ENCODE data around the gene A1CF. TPM values are rescaled to one million over a fixed set of nuclear protein-coding genes. Genes with fewer than 3 reads are reported as not detected.
"Not testable (repeated sequence)": the region's sequence is repeated elsewhere in the genome, so short reads cannot be mapped to it uniquely, and the experiment has no call there.

A1CF gene
- total RNA-seq, 6 experiments from 2014 or later, result 101 to 261 (median 171) TPM

DNA sequence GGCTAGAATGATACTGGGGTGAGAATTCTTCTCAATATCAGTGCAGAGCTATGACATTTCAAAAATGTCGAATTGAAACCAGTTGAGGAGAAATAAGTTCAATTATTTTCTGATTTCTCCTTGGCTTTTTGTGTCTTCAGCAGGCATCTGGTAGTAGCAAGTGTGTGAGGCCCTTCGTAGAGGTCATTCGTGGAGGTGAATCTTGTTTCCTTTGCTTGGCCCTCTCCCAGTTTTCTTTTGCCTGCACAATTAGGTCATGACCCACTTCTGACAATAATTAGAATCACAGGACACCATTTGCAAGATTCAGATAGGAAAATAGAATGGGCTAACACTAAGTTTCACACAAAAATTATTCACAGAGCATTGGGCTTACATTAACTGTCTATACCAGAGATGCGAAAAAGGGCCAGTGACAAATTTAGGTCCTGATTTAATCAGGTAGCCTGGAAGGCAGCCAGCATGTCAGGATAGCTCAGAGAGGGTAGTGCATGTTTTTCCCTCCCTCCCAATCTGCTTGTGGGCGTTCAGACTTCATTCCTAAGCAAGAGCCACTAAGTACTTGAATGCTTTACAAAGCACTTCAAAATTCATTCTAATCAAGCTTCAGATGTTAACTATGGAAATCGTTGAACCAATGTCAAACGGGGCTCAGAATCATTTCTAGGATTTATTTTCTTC, 24.0 kb upstream of the A1CF start:
- no peak for TF ChIP-seq POLR2A (IDR thresholded peaks at IDR 0.05)
- TF ChIP-seq, protein P1, sequence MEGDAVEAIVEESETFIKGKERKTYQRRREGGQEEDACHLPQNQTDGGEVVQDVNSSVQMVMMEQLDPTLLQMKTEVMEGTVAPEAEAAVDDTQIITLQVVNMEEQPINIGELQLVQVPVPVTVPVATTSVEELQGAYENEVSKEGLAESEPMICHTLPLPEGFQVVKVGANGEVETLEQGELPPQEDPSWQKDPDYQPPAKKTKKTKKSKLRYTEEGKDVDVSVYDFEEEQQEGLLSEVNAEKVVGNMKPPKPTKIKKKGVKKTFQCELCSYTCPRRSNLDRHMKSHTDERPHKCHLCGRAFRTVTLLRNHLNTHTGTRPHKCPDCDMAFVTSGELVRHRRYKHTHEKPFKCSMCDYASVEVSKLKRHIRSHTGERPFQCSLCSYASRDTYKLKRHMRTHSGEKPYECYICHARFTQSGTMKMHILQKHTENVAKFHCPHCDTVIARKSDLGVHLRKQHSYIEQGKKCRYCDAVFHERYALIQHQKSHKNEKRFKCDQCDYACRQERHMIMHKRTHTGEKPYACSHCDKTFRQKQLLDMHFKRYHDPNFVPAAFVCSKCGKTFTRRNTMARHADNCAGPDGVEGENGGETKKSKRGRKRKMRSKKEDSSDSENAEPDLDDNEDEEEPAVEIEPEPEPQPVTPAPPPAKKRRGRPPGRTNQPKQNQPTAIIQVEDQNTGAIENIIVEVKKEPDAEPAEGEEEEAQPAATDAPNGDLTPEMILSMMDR (IDR thresholded peaks at IDR 0.05), result no peak
- WGBS (ENCODE audit: insufficient coverage, low coverage, low lambda C conversion rate, missing lambda C conversion rate), result 78% methylated on average over 7 of the region's 7 CpGs

DNA sequence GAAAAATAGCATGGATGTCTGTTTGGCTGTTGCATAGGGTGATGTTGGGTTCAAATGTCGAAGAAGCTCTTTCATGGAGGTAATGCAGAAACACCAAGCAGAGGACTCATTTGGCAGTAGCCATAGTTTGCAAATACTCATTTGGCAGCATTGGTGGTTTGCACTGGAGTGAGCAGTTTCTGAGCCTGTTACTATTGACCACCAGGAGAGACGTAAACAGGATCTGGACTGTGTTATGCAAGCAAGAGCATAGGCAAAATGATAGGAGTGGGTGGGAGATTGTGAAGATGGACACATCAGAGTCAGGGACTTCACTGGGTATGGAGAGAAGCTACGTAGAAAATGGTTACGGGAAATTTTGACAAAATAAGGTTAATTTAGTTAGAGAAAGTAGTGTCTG, 22.9 kb upstream of the A1CF start:
- DNase-seq, result no peak
- TF ChIP-seq POLR2A (IDR thresholded peaks at IDR 0.05), result no peak
- TF ChIP-seq, protein P1 (IDR thresholded peaks at IDR 0.05), result no peak
- no peak overlapping the region for H3K4me3 ChIP-seq
- H3K9me3 ChIP-seq, result no peaks in the 10 kb centered on the region
- ATAC-seq, result peak in 3 of 4 donors; percentile 37 to 65 (median 55)
- no peak overlapping the region for H3K27ac ChIP-seq
- intact Hi-C loops (cut with DNase I), result no loop called here
- H3K4me1 ChIP-seq, result no peaks in the 10 kb centered on the region
- no peaks in the 10 kb centered on the region for H3K36me3 ChIP-seq
- no peaks in the 10 kb centered on the region for H3K27me3 ChIP-seq
- 66% methylated on average over 3 of the region's 4 CpGs for WGBS (ENCODE audit: insufficient coverage, low coverage, low lambda C conversion rate, missing lambda C conversion rate)

More for the DNA sequence above, 24.0 kb upstream of the A1CF start:
- intact Hi-C loops (cut with DNase I), result no loop called here
- ATAC-seq (no peak), DNase-seq (no peak)
- Histone ChIP-seq H3K4me1 (no peaks in the 10 kb centered on the region), H3K9me3 (no peaks in the 10 kb centered on the region), H3K36me3 (no peaks in the 10 kb centered on the region), H3K27me3 (no peaks in the 10 kb centered on the region), H3K4me3 (no peak overlapping the region), H3K27ac (no peak overlapping the region)

DNA sequence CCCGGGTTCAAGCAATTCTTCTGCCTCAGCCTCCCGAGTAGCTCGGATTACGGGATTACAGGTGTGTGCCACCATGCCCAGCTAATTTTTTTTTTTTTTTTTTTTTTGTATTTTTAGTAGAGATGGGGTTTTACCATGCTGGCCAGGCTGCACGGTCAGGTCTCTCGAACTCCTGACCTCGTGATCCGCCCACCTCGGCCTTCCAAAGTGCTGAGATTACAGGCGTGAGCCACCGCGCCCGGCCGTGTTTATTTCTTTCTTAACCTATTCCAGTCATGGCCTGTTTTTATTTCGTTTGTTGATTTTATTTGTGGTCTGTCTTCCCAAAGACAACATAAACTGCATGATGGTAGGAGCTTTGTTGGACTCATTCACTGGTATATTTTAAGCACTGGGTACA, 20.4 kb upstream of the A1CF start:
- DNase-seq; H3K9me3 ChIP-seq; H3K36me3 ChIP-seq; H3K4me1 ChIP-seq; intact Hi-C loops (cut with DNase I); H3K4me3 ChIP-seq; ATAC-seq; H3K27ac ChIP-seq; H3K27me3 ChIP-seq: not testable (repeated sequence)
- 86% methylated on average over 6 of the region's 15 CpGs for WGBS (ENCODE audit: insufficient coverage, low coverage, low lambda C conversion rate, missing lambda C conversion rate)

DNA sequence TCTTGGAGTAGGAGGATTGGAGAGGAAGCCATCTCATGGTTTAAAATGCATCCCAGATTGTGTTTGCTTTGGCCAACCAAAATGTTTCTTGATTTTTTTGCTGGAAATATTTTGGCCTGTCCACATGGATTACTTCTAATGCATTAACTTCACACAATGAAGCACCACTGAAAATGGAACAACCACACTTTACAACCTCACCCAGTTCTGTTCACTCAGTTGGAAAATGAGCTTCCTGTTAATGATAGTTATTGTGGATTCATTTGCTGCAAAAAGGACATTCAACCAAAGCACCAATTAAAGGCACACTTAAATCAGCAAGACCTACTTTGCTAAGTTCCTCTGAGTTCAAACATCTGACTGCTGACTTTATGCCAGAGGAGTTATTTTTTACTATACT, 11.3 kb upstream of the A1CF start:
- H3K4me3 ChIP-seq, result no peak overlapping the region
- ATAC-seq (no peak), DNase-seq (no peak)
- no peaks in the 10 kb centered on the region for H3K36me3 ChIP-seq
- no peak overlapping the region for H3K27ac ChIP-seq
- H3K9me3 ChIP-seq, result no peaks in the 10 kb centered on the region
- intact Hi-C loops (cut with DNase I), result no loop called here
- H3K4me1 ChIP-seq, result peaks cover 0 to 15% (median 6%) of the 10 kb centered on the region in 4 donors
- no peak for TF ChIP-seq POLR2A (IDR thresholded peaks at IDR 0.05)
- TF ChIP-seq, protein P1 (IDR thresholded peaks at IDR 0.05), result no peak
- no peaks in the 10 kb centered on the region for H3K27me3 ChIP-seq

DNA sequence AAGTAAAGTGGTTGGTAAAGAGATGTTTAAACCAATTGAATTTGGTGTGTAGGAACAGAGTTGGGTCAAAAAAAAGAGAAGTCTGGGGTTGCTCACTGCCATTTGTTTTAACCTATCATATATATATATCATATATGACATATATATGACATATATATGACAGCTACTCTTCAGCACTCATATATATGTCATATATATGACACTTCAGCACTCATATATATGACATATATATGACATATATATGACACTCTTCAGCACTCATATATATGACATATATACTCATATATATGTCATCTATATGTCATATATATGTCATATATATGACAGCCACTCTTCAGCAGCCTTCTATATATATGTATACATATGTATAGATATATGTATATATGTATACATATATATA, 8.9 kb upstream of the A1CF start:
- H3K36me3 ChIP-seq, result no peaks in the 10 kb centered on the region
- ATAC-seq (no peak), DNase-seq (no peak)
- H3K27ac ChIP-seq, result no peak overlapping the region
- intact Hi-C loops (cut with DNase I), result no loop called here
- peaks cover 0 to 18% (median 8%) of the 10 kb centered on the region in 4 donors for H3K4me1 ChIP-seq
- no peaks in the 10 kb centered on the region for H3K9me3 ChIP-seq
- no peak for TF ChIP-seq POLR2A (IDR thresholded peaks at IDR 0.05)
- TF ChIP-seq, protein P1 (IDR thresholded peaks at IDR 0.05), result no peak
- no peaks in the 10 kb centered on the region for H3K27me3 ChIP-seq
- H3K4me3 ChIP-seq, result no peak overlapping the region

Measured in right lobe of liver (tissue), 6 donors.